ENCODE measurements around the gene TTC23.

Gene TTC23

DNA sequence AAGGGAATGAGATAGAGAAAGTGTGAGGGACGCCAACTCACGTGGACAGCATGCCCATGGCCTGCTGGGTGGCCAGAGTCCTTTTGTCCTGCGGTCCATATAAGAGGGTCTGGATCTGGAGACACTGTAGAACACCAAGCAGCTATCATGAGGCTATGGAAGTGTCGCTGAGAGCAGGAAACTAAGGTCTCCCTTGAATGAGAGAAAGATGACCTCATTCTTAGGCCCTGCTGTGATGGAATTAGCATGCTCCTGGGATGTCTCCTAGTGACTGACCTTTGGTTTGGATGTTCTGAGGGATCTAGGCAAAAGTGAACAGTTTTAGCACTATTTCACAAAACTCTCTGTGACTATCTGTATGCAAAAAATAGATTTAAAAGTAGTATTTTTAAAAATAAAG is 110.1 kb downstream of the TTC23 start:
- no peak for DNase-seq (ENCODE audit: low read depth in 2 of 2)

DNA sequence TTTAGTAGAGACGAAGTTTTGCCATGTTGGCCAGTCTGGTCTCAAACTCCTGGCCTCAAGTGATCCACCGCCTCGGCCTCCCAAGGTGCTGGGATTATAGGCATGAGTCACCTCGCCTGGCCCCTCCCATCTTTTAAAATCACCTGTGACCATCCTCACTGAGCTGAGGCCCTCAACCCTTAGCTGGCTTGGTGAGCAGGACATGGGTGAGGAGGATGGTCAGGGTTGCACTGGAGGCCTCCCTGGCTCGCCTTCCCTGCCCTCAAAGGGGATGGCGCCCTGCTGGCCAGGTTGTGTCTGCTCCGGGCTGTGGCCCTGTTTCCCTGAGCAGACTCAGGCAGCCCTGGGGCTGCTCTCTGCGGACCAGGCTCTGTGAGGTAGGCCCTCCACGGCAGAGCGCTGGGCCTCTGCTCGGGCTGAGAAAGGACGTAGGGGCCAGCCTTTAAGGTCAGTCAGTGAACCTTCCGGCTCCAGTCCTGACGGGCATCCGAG is 110.8 kb downstream of the TTC23 start:
- DNase-seq (ENCODE audit: low read depth in 2 of 2) = no peak

GRCh38 chr15:99137877-99138276 is 111.5 kb downstream of the TTC23 start:
- no peak for DNase-seq (ENCODE audit: low read depth in 2 of 2)

- DNase-seq (ENCODE audit: low read depth in 2 of 2) = no peak
These were observed 112.3 kb downstream of the TTC23 start for GRCh38 chr15:99137111-99137546.

DNA sequence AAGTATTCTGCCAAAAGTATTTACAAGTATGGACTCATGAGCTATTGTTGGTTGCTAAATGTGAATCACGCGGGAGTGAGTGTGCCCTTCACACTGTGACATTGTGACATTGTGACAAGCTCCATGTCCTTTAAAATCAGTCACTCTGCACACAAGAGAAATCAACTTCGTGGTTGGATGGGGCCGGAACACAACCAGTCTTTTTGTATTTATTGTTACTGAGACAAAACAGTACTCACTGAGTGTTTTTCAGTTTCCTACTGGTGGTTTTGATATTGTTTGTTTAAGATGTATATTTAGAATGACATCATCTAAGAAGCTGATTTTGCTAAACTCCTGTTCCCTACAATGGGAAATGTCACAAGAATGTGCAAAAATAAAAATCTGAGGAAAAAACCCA is 114.2 kb downstream of the TTC23 start:
- no peak for DNase-seq (ENCODE audit: low read depth in 2 of 2)

DNA sequence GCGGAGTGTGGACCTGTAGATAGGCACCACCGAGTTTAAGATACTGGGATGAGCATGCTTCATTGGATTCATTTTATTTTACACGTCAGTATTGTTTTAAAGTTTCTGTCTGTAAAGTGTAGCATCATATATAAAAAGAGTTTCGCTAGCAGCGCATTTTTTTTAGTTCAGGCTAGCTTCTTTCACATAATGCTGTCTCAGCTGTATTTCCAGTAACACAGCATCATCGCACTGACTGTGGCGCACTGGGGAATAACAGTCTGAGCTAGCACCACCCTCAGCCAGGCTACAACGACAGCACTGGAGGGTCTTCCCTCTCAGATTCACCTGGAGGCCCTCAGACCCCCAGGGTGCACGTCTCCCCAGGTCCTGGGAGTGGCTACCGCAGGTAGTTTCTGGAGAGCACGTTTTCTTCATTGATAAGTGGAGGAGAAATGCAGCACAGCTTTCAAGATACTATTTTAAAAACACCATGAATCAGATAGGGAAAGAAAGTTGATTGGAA is 115.0 kb downstream of the TTC23 start:
- DNase-seq (ENCODE audit: low read depth in 2 of 2) = no peak

DNA sequence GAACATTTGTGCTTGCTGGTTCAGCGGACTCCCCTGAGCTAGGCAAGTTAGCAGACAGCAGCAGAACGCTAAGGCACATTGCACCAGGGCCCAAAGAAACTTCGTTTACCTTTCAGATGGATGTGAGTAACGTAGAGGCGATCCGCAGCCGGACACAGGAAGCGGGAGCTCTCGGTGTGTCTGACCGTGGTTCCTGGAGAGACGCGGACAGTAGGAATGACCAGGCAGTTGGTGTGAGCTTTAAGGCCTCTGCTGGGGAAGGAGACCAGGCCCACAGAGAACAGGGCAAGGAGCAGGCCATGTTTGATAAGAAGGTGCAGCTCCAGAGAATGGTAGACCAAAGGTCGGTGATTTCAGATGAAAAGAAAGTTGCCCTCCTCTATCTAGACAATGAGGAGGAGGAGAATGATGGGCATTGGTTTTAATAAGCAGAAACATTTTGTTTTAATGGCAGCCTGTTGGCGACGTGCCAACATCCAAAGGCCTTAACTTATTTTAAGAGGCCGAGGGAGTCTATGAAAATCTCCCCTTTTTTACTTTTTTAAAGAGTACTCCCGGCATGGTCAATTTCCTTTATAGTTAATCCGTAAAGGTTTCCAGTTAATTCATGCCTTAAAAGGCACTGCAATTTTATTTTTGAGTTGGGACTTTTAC is 116.6 kb downstream of the TTC23 start:
- no peak for DNase-seq (ENCODE audit: low read depth in 2 of 2)

DNA sequence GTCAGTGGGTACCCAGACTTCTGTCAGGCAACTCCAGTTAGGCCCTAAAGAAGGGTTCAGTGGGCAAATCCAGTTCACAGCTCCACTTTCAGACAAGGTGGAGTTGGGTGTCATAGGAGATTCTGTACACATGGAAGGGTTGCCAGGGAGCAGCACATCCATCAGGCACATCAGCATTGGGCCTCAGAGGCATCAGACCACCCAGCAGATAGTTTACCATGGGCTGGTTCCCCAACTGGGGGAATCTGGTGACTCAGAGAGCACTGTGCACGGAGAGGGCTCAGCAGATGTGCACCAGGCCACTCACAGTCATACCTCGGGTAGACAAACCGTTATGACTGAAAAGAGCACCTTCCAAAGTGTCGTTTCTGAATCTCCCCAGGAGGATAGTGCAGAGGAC is 117.3 kb downstream of the TTC23 start:
- DNase-seq (ENCODE audit: low read depth in 2 of 2) = no peak

GRCh38 chr15:99131441-99132023 is 117.8 kb downstream of the TTC23 start:
- no peak for DNase-seq (ENCODE audit: low read depth in 2 of 2)

GRCh38 chr15:99130765-99131440 is 118.5 kb downstream of the TTC23 start:
- no peak for DNase-seq (ENCODE audit: low read depth in 2 of 2)

GRCh38 chr15:99130314-99130713 is 119.1 kb downstream of the TTC23 start:
- DNase-seq (ENCODE audit: low read depth in 2 of 2) = no peak

DNA sequence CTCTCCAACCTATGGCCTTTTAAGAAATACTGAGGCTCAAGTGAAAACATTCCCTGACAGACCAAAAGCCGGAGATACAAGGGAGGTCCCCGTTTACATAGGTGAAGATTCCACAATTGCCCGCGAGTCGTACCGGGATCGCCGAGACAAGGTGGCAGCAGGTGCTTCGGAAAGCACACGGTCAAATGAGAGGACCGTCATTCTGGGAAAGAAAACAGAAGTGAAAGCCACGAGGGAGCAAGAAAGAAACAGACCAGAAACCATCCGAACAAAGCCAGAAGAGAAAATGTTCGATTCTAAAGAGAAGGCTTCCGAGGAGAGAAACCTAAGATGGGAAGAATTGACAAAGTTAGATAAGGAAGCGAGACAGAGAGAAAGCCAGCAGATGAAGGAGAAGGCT is 119.7 kb downstream of the TTC23 start:
- no peak for DNase-seq (ENCODE audit: low read depth in 2 of 2)

- no peak for DNase-seq (ENCODE audit: low read depth in 2 of 2)
These were observed 121.0 kb downstream of the TTC23 start for GRCh38 chr15:99128411-99128810.

DNA sequence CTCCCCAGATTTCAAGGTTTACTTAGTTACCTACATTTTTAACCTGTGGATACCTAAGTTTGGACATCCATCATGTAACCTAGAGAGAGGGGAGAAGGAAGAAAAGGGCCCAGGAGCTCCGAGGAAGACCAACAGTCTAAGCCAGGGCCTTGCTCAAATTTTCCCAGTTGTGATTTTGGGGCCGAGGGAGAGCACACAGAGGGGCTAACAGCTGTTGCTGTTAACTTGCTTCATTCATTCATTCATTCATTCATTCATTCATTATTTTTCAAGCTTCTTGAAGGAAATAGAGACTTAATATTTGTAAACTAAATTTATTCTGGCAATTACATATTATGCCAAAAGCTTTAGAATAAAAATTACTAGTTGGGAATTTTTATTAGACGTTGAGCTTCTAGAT is 121.6 kb downstream of the TTC23 start:
- DNase-seq (ENCODE audit: low read depth in 2 of 2) = no peak

- DNase-seq (ENCODE audit: low read depth in 2 of 2) = no peak
These were observed 122.5 kb downstream of the TTC23 start for GRCh38 chr15:99126930-99127329.

DNA sequence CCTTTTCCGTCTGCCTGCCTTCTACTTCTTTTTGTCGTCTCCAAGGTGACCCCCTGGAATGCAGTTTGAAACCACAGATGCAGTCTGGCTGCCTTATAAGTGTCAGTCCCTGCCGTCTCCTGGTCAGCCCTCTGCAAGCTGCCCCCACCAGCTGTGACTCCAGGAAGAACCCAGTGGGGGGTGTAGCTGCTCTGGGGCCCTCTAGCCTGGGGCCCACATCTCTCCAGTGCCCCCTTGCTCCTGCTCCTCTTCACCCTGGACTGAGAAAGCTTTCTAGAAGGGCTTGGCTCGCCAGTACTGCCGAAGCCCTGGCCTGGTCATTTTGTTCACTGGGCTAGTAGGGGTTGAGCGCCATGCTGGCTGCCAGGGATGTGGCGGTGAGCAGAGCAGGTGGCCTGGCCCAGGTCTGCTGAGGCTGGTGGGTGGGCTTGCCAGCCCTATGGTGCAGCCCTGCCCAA is 123.2 kb downstream of the TTC23 start:
- DNase-seq (ENCODE audit: low read depth in 2 of 2) = no peak

- no peak for DNase-seq (ENCODE audit: low read depth in 2 of 2)
These were observed 124.1 kb downstream of the TTC23 start for GRCh38 chr15:99125061-99125891.

DNA sequence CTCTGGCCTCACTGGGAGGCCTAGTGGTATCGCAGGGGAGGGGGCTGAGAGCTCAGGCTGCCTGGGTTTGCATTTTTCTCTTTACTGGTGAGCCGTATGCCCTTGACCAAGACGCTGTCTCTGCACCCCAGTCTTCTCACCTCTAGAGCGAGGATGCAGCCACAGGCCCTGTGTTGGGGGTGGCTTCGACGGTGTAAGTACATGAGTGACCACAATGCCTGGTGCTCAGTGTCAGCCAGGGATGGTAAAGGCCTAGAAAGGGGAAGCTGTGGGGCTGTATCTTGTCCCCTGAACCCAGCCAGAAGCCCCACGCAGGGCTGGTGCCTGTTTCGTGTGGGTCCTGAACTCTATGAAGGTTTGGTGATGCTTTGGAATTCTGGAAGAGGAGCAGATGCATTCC is 124.7 kb downstream of the TTC23 start:
- DNase-seq (ENCODE audit: low read depth in 2 of 2) = no peak

- DNase-seq (ENCODE audit: low read depth in 2 of 2) = no peak
These were observed 125.5 kb downstream of the TTC23 start for GRCh38 chr15:99123713-99124451.

GRCh38 chr15:99122831-99123712 is 126.3 kb downstream of the TTC23 start:
- DNase-seq (ENCODE audit: low read depth in 2 of 2) = no peak
